GM18526 (cell line): ENCODE results near the gene MIGA2.

Source experiments
- POLR2A ChIP-seq: IDR thresholded peaks from 3 replicates; pipeline ENCODE4 v1.6.1; 2011; ENCODE audit not compliant: insufficient read length; ENCODE audit errors: extremely low read depth

The MIGA2 gene

DNA sequence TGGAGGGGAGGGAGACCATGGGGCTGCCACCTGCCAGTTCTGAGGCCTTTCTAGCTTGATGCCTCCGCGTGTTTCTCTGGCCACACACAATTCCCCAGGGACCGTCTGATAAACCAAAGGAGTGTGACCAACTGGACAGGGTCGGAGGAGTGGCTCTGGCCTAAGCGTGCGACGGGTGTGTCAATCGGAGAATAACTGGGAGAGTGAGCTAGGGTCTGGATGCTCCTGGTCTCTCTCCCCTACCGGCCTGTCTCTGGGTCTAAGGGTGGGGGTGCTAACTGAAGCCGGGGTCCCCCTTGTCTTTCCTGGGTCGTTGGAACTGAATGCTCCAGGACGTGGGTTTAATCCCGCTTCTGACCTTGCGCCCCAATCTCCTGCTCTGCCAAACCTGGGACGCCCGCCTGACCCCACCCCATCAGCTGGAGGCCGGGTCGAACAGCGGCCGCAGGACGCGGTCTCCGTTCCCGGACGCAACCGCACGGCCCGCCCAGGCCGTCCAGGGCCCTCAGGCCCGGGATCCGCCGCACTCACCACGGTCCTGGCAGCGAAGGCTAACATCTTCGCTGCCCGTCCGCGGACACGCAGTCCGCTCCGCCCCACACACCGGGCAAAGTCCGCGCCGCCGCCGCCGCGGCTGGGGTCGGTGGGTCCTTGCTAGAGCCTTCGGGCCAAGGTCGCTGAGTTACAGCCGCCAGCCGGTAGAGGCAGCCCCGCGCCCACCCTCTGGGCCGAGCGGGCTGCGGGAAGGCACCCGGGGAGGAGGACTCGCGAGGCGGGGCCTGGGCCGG is 73.7 kb downstream of the MIGA2 start:
- TF ChIP-seq POLR2A = no peak

GRCh38 chr9:129110740-129111527 is 74.5 kb downstream of the MIGA2 start, which contains the start of the genes CRAT and PTPA:
TSS of gene CRAT (minus strand) at chr9:129110793. CDS start at chr9:129110509, 284 bp downstream.
TSS of gene PTPA (plus strand) at chr9:129111415. CDS start at chr9:129111601, 186 bp downstream.
- TF ChIP-seq POLR2A = peak; percentile 95

DNA sequence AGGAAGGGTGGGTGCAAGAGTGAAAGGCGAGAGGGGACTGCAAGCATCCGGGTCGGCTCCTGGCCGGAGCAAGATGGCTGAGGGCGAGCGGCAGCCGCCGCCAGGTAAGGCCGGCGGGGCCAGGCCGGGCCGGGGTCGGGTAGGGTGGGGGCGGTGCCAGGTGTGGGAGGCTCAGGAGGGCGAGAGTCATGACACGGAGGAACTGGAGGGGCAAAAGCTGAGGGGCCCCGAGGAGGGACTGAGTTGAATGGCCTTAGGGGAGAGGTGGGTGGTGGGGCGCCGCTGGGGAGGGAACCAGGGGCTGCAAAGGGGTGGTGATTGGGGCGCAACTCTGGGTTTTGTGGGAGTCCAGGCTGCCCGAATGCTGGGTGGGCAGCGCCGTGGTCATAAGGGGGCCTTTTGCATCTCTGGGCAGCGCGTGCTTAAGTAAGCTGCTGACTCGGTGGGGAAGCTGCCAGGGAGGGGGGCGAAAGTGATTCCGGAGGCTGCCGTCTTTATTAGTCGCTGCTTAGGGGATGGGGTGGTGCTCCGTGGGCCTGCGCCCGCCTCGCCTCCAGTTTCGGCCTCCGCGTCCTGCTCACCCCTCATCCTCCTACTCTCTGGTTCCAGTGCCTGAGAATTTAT is 75.2 kb downstream of the MIGA2 start:
- TF ChIP-seq POLR2A = no peak

- no peak for TF ChIP-seq POLR2A
Measured at GRCh38 chr9:129113645-129114304, 77.3 kb downstream of the MIGA2 start.

DNA sequence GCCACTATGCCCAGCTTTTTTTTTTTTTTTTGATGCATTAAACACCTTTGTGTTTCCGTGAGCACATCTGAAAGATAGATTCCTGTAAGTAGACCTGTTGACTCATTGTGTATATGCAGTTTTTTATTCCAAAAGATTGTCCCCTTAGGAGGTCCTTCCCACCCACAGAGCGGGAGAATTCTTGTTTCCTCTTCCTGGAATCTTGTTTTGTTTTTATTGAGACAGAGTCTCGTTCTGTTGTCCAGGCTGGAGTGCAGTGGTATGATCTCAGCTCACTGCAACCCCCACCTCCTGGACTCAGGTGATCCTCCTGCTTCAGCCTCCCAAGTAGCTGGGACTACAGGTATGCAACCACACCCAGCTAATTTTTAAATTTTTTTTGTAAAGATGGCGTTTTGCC is 82.4 kb downstream of the MIGA2 start:
- no peak for TF ChIP-seq POLR2A

- TF ChIP-seq POLR2A = no peak
Measured at GRCh38 chr9:129121483-129121882, 85.1 kb downstream of the MIGA2 start.
